H1 (cell line): ENCODE measurements around the gene GALNT2. TPM values are rescaled to one million over a fixed set of nuclear protein-coding genes. Genes with fewer than 3 reads are reported as not detected.
A peak's percentile ranks its signal among the peaks of the same experiment; 100 is the strongest.

ENCODE experiments used
- CTCF ChIA-PET: fragments of 300-600 bp; sonication (Branson Sonifier 250); formaldehyde crosslinking; loops from one replicate; lab custom pipeline; 2021; ENCODE audit not compliant: partially characterized antibody; lab: Charles Lee
- POLR2A ChIA-PET: fragments of 300-600 bp; sonication (Branson Sonifier 250); formaldehyde crosslinking; loops from one replicate; lab custom pipeline; 2021; ENCODE audit warnings: inconsistent platforms; ENCODE audit not compliant: partially characterized antibody; lab: Charles Lee
- DNase-seq, 2 experiments: peaks; one replicate each; pipeline versions ENCODE4 v3.0.0 to v3.0.0-alpha.2; 2010 to 2022; ENCODE audit warnings: low spot score in 2 of 2, low read depth in 1 of 2, mixed read lengths in 1 of 2
- FAIRE-seq: peaks from 2 replicates; lab custom pipeline; 2011; peaks lifted over from hg19 to GRCh38; lab: Jason Lieb, UNC
- H2AFZ ChIP-seq: 2 replicates; pipeline ENCODE4 v1.8.1; 2012; ENCODE audit warnings: low read length, inconsistent platforms
- H2AK5ac ChIP-seq: 2 replicates; pipeline ENCODE4 v1.6.1; 2013; ENCODE audit warnings: low read depth, low read length
- H2BK120ac ChIP-seq: replicated peaks from 2 replicates; pipeline ENCODE3; 2013; ENCODE audit warnings: low read depth, low read length, inconsistent platforms
- H2BK12ac ChIP-seq: 2 replicates; pipeline ENCODE4 v1.6.1; 2013; ENCODE audit warnings: low read depth, low read length
- H2BK15ac ChIP-seq: 2 replicates; pipeline ENCODE4 v1.6.1; 2013; ENCODE audit warnings: low read length
- H2BK20ac ChIP-seq: 2 replicates; pipeline ENCODE4 v1.6.1; 2013; ENCODE audit warnings: low read length
- H2BK5ac ChIP-seq: 2 replicates; pipeline ENCODE4 v1.6.1; 2013; ENCODE audit warnings: low read depth, low read length
- H3K14ac ChIP-seq: 2 replicates; pipeline ENCODE4 v1.6.1; 2013; ENCODE audit warnings: inconsistent platforms; ENCODE audit not compliant: insufficient read length
- H3K18ac ChIP-seq: 2 replicates; pipeline ENCODE4 v1.6.1; 2013; ENCODE audit warnings: low read length; ENCODE audit errors: extremely low read depth
- H3K23ac ChIP-seq: 2 replicates; pipeline ENCODE4 v1.6.1; 2013; ENCODE audit warnings: inconsistent platforms; ENCODE audit not compliant: insufficient read length
- H3K23me2 ChIP-seq: 2 replicates; pipeline ENCODE4 v1.6.1; 2013; ENCODE audit warnings: low read depth, low read length
- H3K27ac ChIP-seq: 2 replicates; pipeline ENCODE4 v1.6.1; 2011; ENCODE audit warnings: low read depth, low read length, inconsistent platforms
- H3K27me3 ChIP-seq, 4 experiments: replicated peaks in 1 of 4; 1 replicate in 1 of 4; 2 replicates in 3 of 4; pipeline versions ENCODE4 v1.6.1 to v1.8.1; 2011 to 2013; ENCODE audit warnings: low read length in 3 of 4, mild to moderate bottlenecking in 3 of 4, inconsistent platforms in 2 of 4, mixed read lengths in 2 of 4, moderate library complexity in 1 of 4; ENCODE audit not compliant: control insufficient read depth in 3 of 4, insufficient read depth in 3 of 4; ENCODE audit errors: extremely low read depth in 1 of 4
- H3K36me3 ChIP-seq, 4 experiments: 2 replicates each; pipeline versions ENCODE4 v1.6.1 to v1.8.1; 2011 to 2013; ENCODE audit warnings: mild to moderate bottlenecking in 4 of 4, low read length in 3 of 4, moderate library complexity in 2 of 4, control low read depth in 1 of 4, inconsistent platforms in 1 of 4; ENCODE audit not compliant: insufficient read depth in 4 of 4, control insufficient read depth in 2 of 4
- H3K4ac ChIP-seq: replicated peaks from 2 replicates; pipeline ENCODE3; 2013; ENCODE audit warnings: low read length, low read depth, mixed read lengths, inconsistent platforms; ENCODE audit not compliant: insufficient read length
- H3K4me1 ChIP-seq, 4 experiments: replicated peaks in 1 of 4; 1 replicate in 1 of 4; 2 replicates in 3 of 4; pipeline versions ENCODE4 v1.6.1 to v1.8.1; 2011 to 2013; ENCODE audit warnings: low read length in 3 of 4, inconsistent platforms in 2 of 4, mixed read lengths in 1 of 4; ENCODE audit not compliant: insufficient read depth in 4 of 4, control insufficient read depth in 3 of 4
- H3K4me2 ChIP-seq, 2 experiments: 2 replicates each; pipeline versions ENCODE4 v1.6.1 to v1.8.1; 2011 to 2013; ENCODE audit warnings: low read depth in 2 of 2, low read length in 2 of 2, control low read depth in 1 of 2, inconsistent platforms in 1 of 2, mild to moderate bottlenecking in 1 of 2; ENCODE audit not compliant: insufficient read depth in 1 of 2
- H3K4me3 ChIP-seq, 4 experiments: fragments of 200-600, 300-600 bp in 1 of 4; sonication (generic), shearing (Covaris generic), sonication (Bioruptor Twin) in 1 of 4; 2 replicates each; pipeline versions ENCODE4 v1.5.1 to v1.8.1; 2011 to 2016; ENCODE audit warnings: low read length in 4 of 4, low read depth in 3 of 4, control low read depth in 2 of 4, inconsistent platforms in 2 of 4, mild to moderate bottlenecking in 2 of 4, mixed read lengths in 1 of 4, moderate library complexity in 1 of 4; ENCODE audit not compliant: insufficient read depth in 2 of 4; ENCODE audit errors: extremely low read depth in 1 of 4
- H3K56ac ChIP-seq: replicated peaks from 2 replicates; pipeline ENCODE3; 2013; ENCODE audit warnings: low read depth, mild to moderate bottlenecking, mixed read lengths, low read length, inconsistent platforms; ENCODE audit not compliant: insufficient read length
- H3K79me1 ChIP-seq: 2 replicates; pipeline ENCODE4 v1.6.1; 2013; ENCODE audit warnings: low read depth, low read length, control low read depth
- H3K79me2 ChIP-seq, 2 experiments: 2 replicates each; pipeline versions ENCODE4 v1.6.1 to v1.8.1; 2012 to 2013; ENCODE audit warnings: low read length in 2 of 2, mild to moderate bottlenecking in 2 of 2, inconsistent platforms in 1 of 2; ENCODE audit not compliant: insufficient read depth in 2 of 2, control insufficient read depth in 1 of 2
- H3K9ac ChIP-seq, 4 experiments: replicated peaks in 1 of 4; 1 replicate in 1 of 4; 2 replicates in 3 of 4; pipeline versions ENCODE4 v1.6.1 to v1.8.1; 2011 to 2013; ENCODE audit warnings: low read depth in 3 of 4, low read length in 3 of 4, control low read depth in 2 of 4, mild to moderate bottlenecking in 2 of 4, moderate library complexity in 2 of 4, inconsistent platforms in 1 of 4; ENCODE audit errors: extremely low read depth in 1 of 4
- H3K9me3 ChIP-seq, 2 experiments: 2 replicates each; pipeline versions ENCODE4 v1.6.1 to v1.8.1; 2012 to 2013; ENCODE audit warnings: mild to moderate bottlenecking in 2 of 2, moderate library complexity in 2 of 2, control low read depth in 1 of 2, inconsistent platforms in 1 of 2, low read depth in 1 of 2, low read length in 1 of 2, mixed read lengths in 1 of 2; ENCODE audit not compliant: insufficient read depth in 2 of 2
- H4K20me1 ChIP-seq, 2 experiments: replicated peaks in 1 of 2; 2 replicates each; pipeline versions ENCODE3 to v1.8.1; 2011 to 2013; ENCODE audit warnings: inconsistent platforms in 2 of 2, low read length in 2 of 2, mild to moderate bottlenecking in 1 of 2; ENCODE audit not compliant: insufficient read depth in 2 of 2, control insufficient read depth in 1 of 2
- H4K5ac ChIP-seq: 2 replicates; pipeline ENCODE4 v1.6.1; 2013; ENCODE audit warnings: low read length, low read depth, mixed read lengths, inconsistent platforms; ENCODE audit not compliant: insufficient read length
- H4K8ac ChIP-seq: 2 replicates; pipeline ENCODE4 v1.8.0; 2013; ENCODE audit warnings: mild to moderate bottlenecking, moderate library complexity, low read length, inconsistent platforms; ENCODE audit not compliant: insufficient read depth; ENCODE audit errors: extremely low read depth
- H4K91ac ChIP-seq: replicated peaks from 2 replicates; pipeline ENCODE3; 2013; ENCODE audit warnings: low read length, mixed read lengths, inconsistent platforms; ENCODE audit not compliant: insufficient read length
- CHD1 ChIP-seq: IDR thresholded peaks from 2 replicates; pipeline ENCODE4 v1.6.1; 2012; ENCODE audit warnings: low read depth, low read length, improper control_type of control experiment
- HDAC6 ChIP-seq: IDR thresholded peaks from one replicate; pipeline ENCODE4 v1.7.1; 2012; ENCODE audit warnings: low read depth, mild to moderate bottlenecking, inconsistent platforms, low read length, moderate library complexity
- JUND ChIP-seq: IDR thresholded peaks from 2 replicates; pipeline ENCODE4 v1.6.1; 2011; ENCODE audit warnings: mild to moderate bottlenecking, improper control_type of control experiment, low read length
- KDM5A ChIP-seq: fragments of 200-600 bp; IDR thresholded peaks from 2 replicates; pipeline ENCODE4 v1.7.1; 2012; ENCODE audit warnings: mild to moderate bottlenecking, low read length, inconsistent platforms, mixed read lengths
- POLR2A ChIP-seq, 2 experiments: IDR thresholded peaks; 1 replicate in 1 of 2; 2 replicates in 1 of 2; pipeline ENCODE4 v1.6.1; 2011; ENCODE audit warnings: low read depth in 2 of 2, low read length in 2 of 2, mild to moderate bottlenecking in 2 of 2; ENCODE audit errors: control extremely low read depth in 1 of 2
- RAD21 ChIP-seq, 2 experiments: IDR thresholded peaks in 1 of 2; conservative IDR thresholded peaks in 1 of 2; 2 replicates each; pipeline ENCODE4 v1.6.1; 2011; ENCODE audit warnings: low read depth in 2 of 2, low read length in 2 of 2, improper control_type of control experiment in 1 of 2, inconsistent platforms in 1 of 2, mild to moderate bottlenecking in 1 of 2, moderate library complexity in 1 of 2
- RBBP5 ChIP-seq: IDR thresholded peaks from 2 replicates; pipeline ENCODE4 v1.7.1; 2012; ENCODE audit warnings: low read depth, mild to moderate bottlenecking, inconsistent platforms, low read length, moderate library complexity, borderline replicate concordance
- RFX5 ChIP-seq: IDR thresholded peaks from 2 replicates; pipeline ENCODE4 v1.6.1; 2011; ENCODE audit warnings: low read depth, low read length, improper control_type of control experiment, borderline replicate concordance
- RXRA ChIP-seq: IDR thresholded peaks from 2 replicates; pipeline ENCODE4 v1.6.1; 2011; ENCODE audit warnings: low read depth, mild to moderate bottlenecking, low read length, moderate library complexity; ENCODE audit not compliant: insufficient read depth
- SIX5 ChIP-seq: IDR thresholded peaks from 2 replicates; pipeline ENCODE4 v1.6.1; 2011; ENCODE audit warnings: mild to moderate bottlenecking, low read depth, low read length
- SP2 ChIP-seq: IDR thresholded peaks from 2 replicates; pipeline ENCODE4 v1.6.1; 2012; ENCODE audit warnings: mild to moderate bottlenecking, low read length, inconsistent platforms
- TBP ChIP-seq: IDR thresholded peaks from 2 replicates; pipeline ENCODE4 v1.6.1; 2011; ENCODE audit warnings: low read depth, low read length, improper control_type of control experiment
- YY1 ChIP-seq: IDR thresholded peaks from 2 replicates; pipeline ENCODE4 v1.6.1; 2011; ENCODE audit warnings: low read depth, mild to moderate bottlenecking, low read length
- WGBS, 2 experiments: shearing (Covaris generic) in 1 of 2; methylation state at CpG; one replicate each; pipeline versions ENCODE4 v1.1.6 to v1.1.7; 2013 to 2015; ENCODE audit warnings: low lambda C conversion rate in 2 of 2, mixed read lengths in 2 of 2, inconsistent platforms in 1 of 2, low coverage in 1 of 2, missing lambda C conversion rate in 1 of 2; ENCODE audit not compliant: insufficient replicate concordance in 2 of 2, insufficient coverage in 1 of 2, insufficient read length in 1 of 2; ENCODE audit errors: extremely low coverage in 1 of 2, missing lambda C conversion rate in 1 of 2; 5-methylcytosine and 5-hydroxymethylcytosine counted together
- polyA plus RNA-seq, 7 experiments: library from polyadenylated mRNA; depleted of rRNA in 3 of 7; stranded (reverse) in 5 of 7; unstranded in 2 of 7; fragments of >200 nt in 5 of 7; fragments of 200-250 nt in 2 of 7; gene quantifications; 1 replicate in 5 of 7; 2 replicates in 1 of 7; 4 replicates in 1 of 7; pipeline versions ENCODE4 v1.2.1 to v1.2.3, GENCODE V29; 2011 to 2013; ENCODE audit warnings: missing spikeins in 2 of 7, mixed read lengths in 2 of 7
- total RNA-seq: library from RNA; stranded (reverse); fragmentation: NEBNext Ultra II Directional; extraction: Animal tissue kit (Norgen Biotek cat#: 25700); gene quantifications from 2 replicates; pipeline ENCODE4 v1.2.1, GENCODE V29; 2021

The GALNT2 gene
- total and polyA plus RNA-seq, 2 of the 8 experiments (the other 6 are each of a cell fraction or from before 2014, with no cell fraction given), result 34.5 to 75.3 TPM

GRCh38 chr1:230268371-230269170 lies 201.5 kb downstream of the GALNT2 start:
- peak overlapping the region; percentile 61 for H4K5ac ChIP-seq
- no peaks in the 10 kb centered on the region for H4K20me1 ChIP-seq
- no peaks in the 10 kb centered on the region for H3K27me3 ChIP-seq
- no peak overlapping the region for H3K27ac ChIP-seq
- H2AFZ ChIP-seq, result no peak overlapping the region
- H3K36me3 ChIP-seq, result peaks cover 0 to 13% (median 8%) of the 10 kb centered on the region in 4 experiments; a peak in 5 of 8 replicates
- H3K56ac ChIP-seq, result peak overlapping the region; percentile 40
- peak in 1 of 2 experiments; percentile 65 for DNase-seq
- peak overlapping the region; percentile 35 for H4K8ac ChIP-seq
- H3K9ac ChIP-seq, result peak overlapping the region in 1 of 4 experiments; percentile 12; a peak in 1 of 7 replicates
- H2BK120ac ChIP-seq, result no peak overlapping the region
- peaks cover 0 to 5% (median 1%) of the 10 kb centered on the region in 4 experiments; a peak in 3 of 7 replicates for H3K4me1 ChIP-seq
- no peaks in the 10 kb centered on the region; the same call in 1 of the 2 replicates for H3K79me1 ChIP-seq
- peak overlapping the region; percentile 95 for H2BK12ac ChIP-seq
- peak overlapping the region; percentile 85 for H2AK5ac ChIP-seq
- peak; percentile 79 for FAIRE-seq
- no peak overlapping the region for H3K23ac ChIP-seq
- ChIA-PET CTCF (interaction anchor here (0.9 to 1.7 kb wide), 15 partner anchors 10 to 616 kb away, joined by 3 to 6 read pairs (median 4); no protein-coding TSS in a partner anchor), POLR2A (no interaction called here)
- peak overlapping the region; percentile 81; the same call in 1 of the 2 replicates for H2BK15ac ChIP-seq
- no peak overlapping the region for H3K4me3 ChIP-seq
- H2BK5ac ChIP-seq, result no peak overlapping the region; the same call in 1 of the 2 replicates
- H4K91ac ChIP-seq, result peak overlapping the region; percentile 89
- H3K23me2 ChIP-seq, result no peaks in the 10 kb centered on the region
- no peak overlapping the region for H3K14ac ChIP-seq
- no peaks in the 10 kb centered on the region for H3K79me2 ChIP-seq
- H2BK20ac ChIP-seq, result no peak overlapping the region
- no peak overlapping the region for H3K4ac ChIP-seq
- no peaks in the 10 kb centered on the region for H3K9me3 ChIP-seq
- 85% methylated on average over 18 of the region's 19 CpGs; no CpG with 5 or more reads in 1 of the 2 experiments for WGBS, 2 experiments
- H3K4me2 ChIP-seq, result no peak overlapping the region; a peak in 1 of 4 replicates
- peak overlapping the region; percentile 78; the same call in 1 of the 2 replicates for H3K18ac ChIP-seq
- TF ChIP-seq RFX5, result no peak
- no peak for TF ChIP-seq RBBP5
- TF ChIP-seq YY1, result peak; percentile 82
- TF ChIP-seq TBP, result no peak
- no peak for TF ChIP-seq SP2
- no peak for TF ChIP-seq JUND
- peak; percentile 79 to 85 for TF ChIP-seq RAD21 (IDR thresholded peaks at IDR 0.05 in 1 of 2, conservative IDR thresholded peaks at IDR 0.05 in 1 of 2; ENCODE audit: low read depth in 2 of 2, low read length in 2 of 2)
- no peak for TF ChIP-seq CHD1
- TF ChIP-seq HDAC6, result no peak
- TF ChIP-seq SIX5, result no peak
- TF ChIP-seq KDM5A, result no peak
- TF ChIP-seq POLR2A (IDR thresholded peaks at IDR 0.05; ENCODE audit: control extremely low read depth in 1 of 2, low read depth in 2 of 2, low read length in 2 of 2), result no peak
- TF ChIP-seq RXRA, result no peak
